Neural cell (in vitro differentiated cells): Measurements from ENCODE around the gene CCDC9B. TPM values are rescaled to one million over a fixed set of nuclear protein-coding genes. Genes with fewer than 3 reads are reported as not detected.

Experiments used
- H2AFZ ChIP-seq: fragments of 200-600, 300-800 bp; sonication (generic), shearing (Covaris generic); 2 replicates; pipeline ENCODE4 v1.6.0; 2014; ENCODE audit warnings: low read depth, mild to moderate bottlenecking, antibody characterized with exemption, low read length, moderate library complexity
- H3F3A ChIP-seq: fragments of 200-600 bp; shearing (Covaris generic); 2 replicates; pipeline ENCODE4 v1.6.1; 2016; ENCODE audit warnings: mild to moderate bottlenecking, moderate library complexity, mixed read lengths, antibody characterized with exemption, low read length; ENCODE audit not compliant: insufficient read depth, poor library complexity, severe bottlenecking
- H3K27ac ChIP-seq: fragments of 200-600, 300-800 bp; sonication (generic), shearing (Covaris generic); 2 replicates; pipeline ENCODE4 v1.5.1; 2014; ENCODE audit warnings: mild to moderate bottlenecking, low read length, moderate library complexity
- H3K27me3 ChIP-seq: fragments of 300-800, 200-600 bp; sonication (generic), shearing (Covaris generic); 2 replicates; pipeline ENCODE4 v1.6.0; 2014; ENCODE audit warnings: mild to moderate bottlenecking, low read depth, low read length, moderate library complexity; ENCODE audit not compliant: insufficient read depth
- H3K36me3 ChIP-seq: fragments of 300-800, 200-600 bp; sonication (generic), shearing (Covaris generic); 2 replicates; pipeline ENCODE4 v1.5.1; 2014; ENCODE audit warnings: mild to moderate bottlenecking, antibody characterized with exemption, low read length, moderate library complexity; ENCODE audit not compliant: insufficient read depth
- H3K4me2 ChIP-seq: fragments of 300-800, 200-600 bp; sonication (generic), shearing (Covaris generic); 2 replicates; pipeline ENCODE4 v1.6.0; 2014; ENCODE audit warnings: mild to moderate bottlenecking, low read length
- H3K4me3 ChIP-seq: fragments of 300-800, 200-600 bp; sonication (generic), shearing (Covaris generic); 2 replicates; pipeline ENCODE4 v1.5.1; 2014; ENCODE audit warnings: mild to moderate bottlenecking, low read length, moderate library complexity
- H3K79me2 ChIP-seq: fragments of 200-600 bp; shearing (Covaris generic); replicated peaks from 2 replicates; pipeline ENCODE4 v1.6.0; 2014; ENCODE audit warnings: mild to moderate bottlenecking, low read length, moderate library complexity; ENCODE audit not compliant: insufficient read depth
- H3K9ac ChIP-seq: fragments of 300-800, 200-600 bp; sonication (generic), shearing (Covaris generic); 2 replicates; pipeline ENCODE4 v1.6.1; 2016; ENCODE audit warnings: mild to moderate bottlenecking, low read length, mixed read lengths
- H3K9me2 ChIP-seq: fragments of 200-600 bp; shearing (Covaris generic); 2 replicates; pipeline ENCODE4 v1.6.1; 2016; ENCODE audit warnings: mild to moderate bottlenecking, low read length, mixed read lengths; ENCODE audit not compliant: insufficient read depth
- H3K9me3 ChIP-seq: fragments of 200-600, 300-800 bp; sonication (generic), shearing (Covaris generic); 2 replicates; pipeline ENCODE4 v1.6.1; 2016; ENCODE audit warnings: mild to moderate bottlenecking, mixed run types, low read length, moderate library complexity, mixed read lengths
- H4K20me1 ChIP-seq: fragments of 200-600 bp; shearing (Covaris generic); 2 replicates; pipeline ENCODE4 v1.6.1; 2016; ENCODE audit warnings: mild to moderate bottlenecking, mixed run types; ENCODE audit not compliant: insufficient read depth
- CTCF ChIP-seq: fragments of 450-650 bp; IDR thresholded peaks from 2 replicates; pipeline ENCODE4 v1.5.1; 2014; ENCODE audit warnings: antibody characterized with exemption, mild to moderate bottlenecking, moderate library complexity; ENCODE audit not compliant: poor library complexity, severe bottlenecking
- EP300 ChIP-seq: fragments of 450-650 bp; conservative IDR thresholded peaks from 2 replicates; pipeline ENCODE4 v1.6.1; 2014; ENCODE audit warnings: antibody characterized with exemption, mild to moderate bottlenecking, moderate library complexity; ENCODE audit not compliant: poor library complexity, severe bottlenecking
- EZH2 ChIP-seq: fragments of 200-600, 300-800 bp; shearing (Covaris generic), sonication (generic); IDR thresholded peaks from 2 replicates; pipeline ENCODE4 v1.6.1; 2014; ENCODE audit warnings: antibody characterized with exemption, low read length, borderline replicate concordance, mild to moderate bottlenecking; ENCODE audit not compliant: insufficient read depth, poor library complexity, severe bottlenecking
- MXI1 ChIP-seq: fragments of 450-650 bp; conservative IDR thresholded peaks from 2 replicates; pipeline ENCODE4 v1.6.1; 2014; ENCODE audit warnings: antibody characterized with exemption, mild to moderate bottlenecking; ENCODE audit not compliant: poor library complexity, severe bottlenecking
- POLR2AphosphoS5 ChIP-seq: IDR thresholded peaks from 2 replicates; pipeline ENCODE4 v1.6.1; 2012
- RAD21 ChIP-seq: fragments of 450-650 bp; conservative IDR thresholded peaks from 2 replicates; pipeline ENCODE4 v1.6.1; 2014; ENCODE audit warnings: antibody characterized with exemption, mild to moderate bottlenecking, moderate library complexity
- REST ChIP-seq: IDR thresholded peaks from 2 replicates; pipeline ENCODE4 v1.6.1; 2012; ENCODE audit warnings: borderline replicate concordance
- SMC3 ChIP-seq: fragments of 450-650 bp; conservative IDR thresholded peaks from 2 replicates; pipeline ENCODE4 v1.6.1; 2014; ENCODE audit warnings: antibody characterized with exemption, mild to moderate bottlenecking, moderate library complexity; ENCODE audit not compliant: poor library complexity
- TAF1 ChIP-seq: IDR thresholded peaks from 2 replicates; pipeline ENCODE4 v1.6.1; 2012; ENCODE audit warnings: low read depth
- polyA plus RNA-seq: library from polyadenylated mRNA; depleted of rRNA; stranded (reverse); fragments of >200 nt; gene quantifications from 2 replicates; pipeline ENCODE4 v1.2.3, GENCODE V29; 2014

Gene CCDC9B
- polyA plus RNA-seq, 1 donor from 2014 or later, result not detected

GRCh38 chr15:40301467-40302179 lies 39.1 kb downstream of the CCDC9B start:
- Histone ChIP-seq H3F3A (no peaks in the 10 kb centered on the region), H3K9me2 (no peaks in the 10 kb centered on the region), H3K4me3 (no peak overlapping the region), H3K9me3 (no peaks in the 10 kb centered on the region), H4K20me1 (no peaks in the 10 kb centered on the region), H3K4me2 (no peak overlapping the region), H3K27ac (no peak overlapping the region), H3K79me2 (no peaks in the 10 kb centered on the region), H2AFZ (no peak overlapping the region), H3K9ac (no peak overlapping the region), H3K27me3 (no peaks in the 10 kb centered on the region), H3K36me3 (no peaks in the 10 kb centered on the region)
- TF ChIP-seq MXI1 (no peak), SMC3 (no peak), CTCF (no peak), EP300 (no peak), TAF1 (no peak), EZH2 (no peak), POLR2AphosphoS5 (no peak), RAD21 (no peak), REST (no peak)

GRCh38 chr15:40300771-40301170 lies 40.0 kb downstream of the CCDC9B start:
- no peak overlapping the region for H3K4me3 ChIP-seq
- H3K27ac ChIP-seq, result no peak overlapping the region
- TF ChIP-seq EP300, result no peak
- no peaks in the 10 kb centered on the region for H3K9me3 ChIP-seq
- no peaks in the 10 kb centered on the region for H3K36me3 ChIP-seq
- no peaks in the 10 kb centered on the region for H3F3A ChIP-seq
- no peaks in the 10 kb centered on the region for H4K20me1 ChIP-seq
- no peaks in the 10 kb centered on the region for H3K79me2 ChIP-seq
- H3K27me3 ChIP-seq, result no peaks in the 10 kb centered on the region
- H3K9me2 ChIP-seq, result no peaks in the 10 kb centered on the region
- no peak overlapping the region for H2AFZ ChIP-seq
- no peak overlapping the region for H3K9ac ChIP-seq
- H3K4me2 ChIP-seq, result no peak overlapping the region

- Histone ChIP-seq H3K27ac (no peak overlapping the region), H3K27me3 (no peaks in the 10 kb centered on the region), H3K9me3 (no peaks in the 10 kb centered on the region), H4K20me1 (no peaks in the 10 kb centered on the region), H3K4me2 (no peak overlapping the region), H3K36me3 (no peaks in the 10 kb centered on the region), H3K4me3 (no peak overlapping the region), H3K79me2 (no peaks in the 10 kb centered on the region), H3K9ac (no peak overlapping the region), H2AFZ (no peak overlapping the region), H3K9me2 (no peaks in the 10 kb centered on the region), H3F3A (no peaks in the 10 kb centered on the region)
- TF ChIP-seq POLR2AphosphoS5, result no peak
- TF ChIP-seq SMC3, result no peak
- TF ChIP-seq EP300, result no peak
- no peak for TF ChIP-seq RAD21
- no peak for TF ChIP-seq CTCF
- no peak for TF ChIP-seq TAF1
- TF ChIP-seq MXI1, result no peak
- TF ChIP-seq REST, result no peak
- TF ChIP-seq EZH2, result no peak
Observed at GRCh38 chr15:40300367-40300766, 40.4 kb downstream of the CCDC9B start.
